ENCODE measurements around the gene RALGPS2. TPM values are rescaled to one million over a fixed set of nuclear protein-coding genes. Genes with fewer than 3 reads are reported as not detected.
A peak's percentile ranks its signal among the peaks of the same experiment; 100 is the strongest.

Gene RALGPS2
- total and polyA plus RNA-seq, 2 of the 13 experiments (the other 11 are each of a cell fraction or from before 2014, with no cell fraction given): 15.6 to 36.0 TPM

DNA sequence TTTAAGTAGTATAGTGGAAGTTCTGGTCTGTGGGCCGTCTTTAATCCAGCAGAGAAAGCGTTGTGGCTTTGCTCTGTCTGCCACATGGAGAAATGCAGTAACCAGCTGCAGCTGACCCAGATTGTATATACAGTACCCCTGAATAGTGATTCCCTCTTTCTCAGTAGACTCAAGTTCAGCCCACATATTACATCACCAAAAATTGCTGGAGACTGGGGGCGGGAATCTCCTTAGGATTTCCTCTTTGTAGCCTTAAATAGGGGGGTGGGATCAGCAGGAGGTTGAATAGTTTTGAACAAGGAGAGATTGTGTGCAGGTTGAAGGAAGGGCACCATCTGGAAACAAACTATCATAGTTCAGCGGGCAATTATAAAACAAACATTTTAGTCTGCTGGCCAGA, 145.9 kb downstream of the RALGPS2 start, which contains the start of gene ANGPTL1 (continued):
- TF ChIP-seq, protein P1, sequence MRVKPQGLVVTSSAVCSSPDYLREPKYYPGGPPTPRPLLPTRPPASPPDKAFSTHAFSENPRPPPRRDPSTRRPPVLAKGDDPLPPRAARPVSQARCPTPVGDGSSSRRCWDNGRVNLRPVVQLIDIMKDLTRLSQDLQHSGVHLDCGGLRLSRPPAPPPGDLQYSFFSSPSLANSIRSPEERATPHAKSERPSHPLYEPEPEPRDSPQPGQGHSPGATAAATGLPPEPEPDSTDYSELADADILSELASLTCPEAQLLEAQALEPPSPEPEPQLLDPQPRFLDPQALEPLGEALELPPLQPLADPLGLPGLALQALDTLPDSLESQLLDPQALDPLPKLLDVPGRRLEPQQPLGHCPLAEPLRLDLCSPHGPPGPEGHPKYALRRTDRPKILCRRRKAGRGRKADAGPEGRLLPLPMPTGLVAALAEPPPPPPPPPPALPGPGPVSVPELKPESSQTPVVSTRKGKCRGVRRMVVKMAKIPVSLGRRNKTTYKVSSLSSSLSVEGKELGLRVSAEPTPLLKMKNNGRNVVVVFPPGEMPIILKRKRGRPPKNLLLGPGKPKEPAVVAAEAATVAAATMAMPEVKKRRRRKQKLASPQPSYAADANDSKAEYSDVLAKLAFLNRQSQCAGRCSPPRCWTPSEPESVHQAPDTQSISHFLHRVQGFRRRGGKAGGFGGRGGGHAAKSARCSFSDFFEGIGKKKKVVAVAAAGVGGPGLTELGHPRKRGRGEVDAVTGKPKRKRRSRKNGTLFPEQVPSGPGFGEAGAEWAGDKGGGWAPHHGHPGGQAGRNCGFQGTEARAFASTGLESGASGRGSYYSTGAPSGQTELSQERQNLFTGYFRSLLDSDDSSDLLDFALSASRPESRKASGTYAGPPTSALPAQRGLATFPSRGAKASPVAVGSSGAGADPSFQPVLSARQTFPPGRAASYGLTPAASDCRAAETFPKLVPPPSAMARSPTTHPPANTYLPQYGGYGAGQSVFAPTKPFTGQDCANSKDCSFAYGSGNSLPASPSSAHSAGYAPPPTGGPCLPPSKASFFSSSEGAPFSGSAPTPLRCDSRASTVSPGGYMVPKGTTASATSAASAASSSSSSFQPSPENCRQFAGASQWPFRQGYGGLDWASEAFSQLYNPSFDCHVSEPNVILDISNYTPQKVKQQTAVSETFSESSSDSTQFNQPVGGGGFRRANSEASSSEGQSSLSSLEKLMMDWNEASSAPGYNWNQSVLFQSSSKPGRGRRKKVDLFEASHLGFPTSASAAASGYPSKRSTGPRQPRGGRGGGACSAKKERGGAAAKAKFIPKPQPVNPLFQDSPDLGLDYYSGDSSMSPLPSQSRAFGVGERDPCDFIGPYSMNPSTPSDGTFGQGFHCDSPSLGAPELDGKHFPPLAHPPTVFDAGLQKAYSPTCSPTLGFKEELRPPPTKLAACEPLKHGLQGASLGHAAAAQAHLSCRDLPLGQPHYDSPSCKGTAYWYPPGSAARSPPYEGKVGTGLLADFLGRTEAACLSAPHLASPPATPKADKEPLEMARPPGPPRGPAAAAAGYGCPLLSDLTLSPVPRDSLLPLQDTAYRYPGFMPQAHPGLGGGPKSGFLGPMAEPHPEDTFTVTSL (CRISPR knock-in tag; IDR thresholded peaks at IDR 0.05; ENCODE audit: borderline replicate concordance): no peak
- TF ChIP-seq GLI4 (CRISPR knock-in tag; IDR thresholded peaks at IDR 0.05; ENCODE audit: borderline replicate concordance) (no peak), SP140L (CRISPR knock-in tag; IDR thresholded peaks at IDR 0.05; ENCODE audit: borderline replicate concordance) (no peak), SSRP1 (CRISPR knock-in tag; IDR thresholded peaks at IDR 0.05) (no peak), MED13 (CRISPR knock-in tag; IDR thresholded peaks at IDR 0.05) (no peak), RARA (CRISPR knock-in tag; IDR thresholded peaks at IDR 0.05) (peak; percentile 63), PAF1 (CRISPR knock-in tag; IDR thresholded peaks at IDR 0.05) (no peak), SP5 (CRISPR knock-in tag; IDR thresholded peaks at IDR 0.05; ENCODE audit: borderline replicate concordance, low read depth) (peak; percentile 76; the same call in 1 of the 2 replicates), HMG20B (CRISPR knock-in tag; conservative IDR thresholded peaks at IDR 0.05) (no peak), ZSCAN20 (CRISPR knock-in tag; IDR thresholded peaks at IDR 0.05; ENCODE audit: borderline replicate concordance) (no peak), SALL1 (CRISPR knock-in tag; IDR thresholded peaks at IDR 0.05) (peak; percentile 15; the same call in 1 of the 2 replicates), ZNF879 (CRISPR knock-in tag; IDR thresholded peaks at IDR 0.05) (no peak), ZNF652 (CRISPR knock-in tag; IDR thresholded peaks at IDR 0.05; ENCODE audit: borderline replicate concordance, low read depth) (no peak), NCOR1 (IDR thresholded peaks at IDR 0.05; ENCODE audit: borderline replicate concordance, low read length) (0 out of 2 replicates have a peak, but pooled peaks have one; percentile 18), SIN3A (IDR thresholded peaks at IDR 0.05; ENCODE audit: borderline replicate concordance, low read depth, low read length) (peak; percentile 25; the same call in 1 of the 2 replicates)
- TF ChIP-seq, protein P2, sequence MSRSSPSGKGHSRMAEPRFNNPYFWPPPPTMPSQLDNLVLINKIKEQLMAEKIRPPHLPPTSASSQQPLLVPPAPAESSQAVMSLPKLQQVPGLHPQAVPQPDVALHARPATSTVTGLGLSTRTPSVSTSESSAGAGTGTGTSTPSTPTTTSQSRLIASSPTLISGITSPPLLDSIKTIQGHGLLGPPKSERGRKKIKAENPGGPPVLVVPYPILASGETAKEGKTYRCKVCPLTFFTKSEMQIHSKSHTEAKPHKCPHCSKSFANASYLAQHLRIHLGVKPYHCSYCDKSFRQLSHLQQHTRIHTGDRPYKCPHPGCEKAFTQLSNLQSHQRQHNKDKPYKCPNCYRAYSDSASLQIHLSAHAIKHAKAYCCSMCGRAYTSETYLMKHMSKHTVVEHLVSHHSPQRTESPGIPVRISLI (CRISPR knock-in tag; IDR thresholded peaks at IDR 0.05; ENCODE audit: borderline replicate concordance): peak; percentile 12; the same call in 1 of the 2 replicates
- TF ChIP-seq, protein P3, sequence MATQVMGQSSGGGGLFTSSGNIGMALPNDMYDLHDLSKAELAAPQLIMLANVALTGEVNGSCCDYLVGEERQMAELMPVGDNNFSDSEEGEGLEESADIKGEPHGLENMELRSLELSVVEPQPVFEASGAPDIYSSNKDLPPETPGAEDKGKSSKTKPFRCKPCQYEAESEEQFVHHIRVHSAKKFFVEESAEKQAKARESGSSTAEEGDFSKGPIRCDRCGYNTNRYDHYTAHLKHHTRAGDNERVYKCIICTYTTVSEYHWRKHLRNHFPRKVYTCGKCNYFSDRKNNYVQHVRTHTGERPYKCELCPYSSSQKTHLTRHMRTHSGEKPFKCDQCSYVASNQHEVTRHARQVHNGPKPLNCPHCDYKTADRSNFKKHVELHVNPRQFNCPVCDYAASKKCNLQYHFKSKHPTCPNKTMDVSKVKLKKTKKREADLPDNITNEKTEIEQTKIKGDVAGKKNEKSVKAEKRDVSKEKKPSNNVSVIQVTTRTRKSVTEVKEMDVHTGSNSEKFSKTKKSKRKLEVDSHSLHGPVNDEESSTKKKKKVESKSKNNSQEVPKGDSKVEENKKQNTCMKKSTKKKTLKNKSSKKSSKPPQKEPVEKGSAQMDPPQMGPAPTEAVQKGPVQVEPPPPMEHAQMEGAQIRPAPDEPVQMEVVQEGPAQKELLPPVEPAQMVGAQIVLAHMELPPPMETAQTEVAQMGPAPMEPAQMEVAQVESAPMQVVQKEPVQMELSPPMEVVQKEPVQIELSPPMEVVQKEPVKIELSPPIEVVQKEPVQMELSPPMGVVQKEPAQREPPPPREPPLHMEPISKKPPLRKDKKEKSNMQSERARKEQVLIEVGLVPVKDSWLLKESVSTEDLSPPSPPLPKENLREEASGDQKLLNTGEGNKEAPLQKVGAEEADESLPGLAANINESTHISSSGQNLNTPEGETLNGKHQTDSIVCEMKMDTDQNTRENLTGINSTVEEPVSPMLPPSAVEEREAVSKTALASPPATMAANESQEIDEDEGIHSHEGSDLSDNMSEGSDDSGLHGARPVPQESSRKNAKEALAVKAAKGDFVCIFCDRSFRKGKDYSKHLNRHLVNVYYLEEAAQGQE (IDR thresholded peaks at IDR 0.05; ENCODE audit: borderline replicate concordance in 1 of 2, low read depth in 1 of 2, low read length in 2 of 2): 0 out of 4 replicates have a peak, but pooled peaks of 1 of the 2 experiments have one; percentile 23
- TF ChIP-seq, protein P4, sequence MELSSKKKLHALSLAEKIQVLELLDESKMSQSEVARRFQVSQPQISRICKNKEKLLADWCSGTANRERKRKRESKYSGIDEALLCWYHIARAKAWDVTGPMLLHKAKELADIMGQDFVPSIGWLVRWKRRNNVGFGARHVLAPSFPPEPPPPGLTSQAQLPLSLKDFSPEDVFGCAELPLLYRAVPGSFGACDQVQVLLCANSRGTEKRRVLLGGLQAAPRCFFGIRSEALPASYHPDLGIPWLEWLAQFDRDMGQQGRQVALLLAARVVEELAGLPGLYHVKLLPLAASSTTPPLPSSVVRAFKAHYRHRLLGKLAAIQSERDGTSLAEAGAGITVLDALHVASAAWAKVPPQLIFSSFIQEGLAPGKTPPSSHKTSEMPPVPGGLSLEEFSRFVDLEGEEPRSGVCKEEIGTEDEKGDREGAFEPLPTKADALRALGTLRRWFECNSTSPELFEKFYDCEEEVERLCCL (CRISPR knock-in tag; IDR thresholded peaks at IDR 0.05; ENCODE audit: borderline replicate concordance): no peak

All from HepG2 (cell line).